Large intestine (tissue), 3 donors: ENCODE measurements around the gene ABHD17C. TPM values are rescaled to one million over a fixed set of nuclear protein-coding genes. Genes with fewer than 3 reads are reported as not detected.

Experiments
- DNase-seq, 2 donors: peaks; one replicate each; pipeline versions ENCODE4 v3.0.0 to v3.0.0-alpha.2; 2013
- H3K27ac ChIP-seq: one replicate; pipeline ENCODE4 v1.5.1; 2013; ENCODE audit warnings: low read length
- H3K27me3 ChIP-seq: 2 replicates; pipeline ENCODE4 v1.6.1; 2013; ENCODE audit warnings: low read length; ENCODE audit not compliant: control insufficient read depth, insufficient read depth
- H3K36me3 ChIP-seq: 2 replicates; pipeline ENCODE4 v1.6.1; 2013; ENCODE audit warnings: low read length; ENCODE audit not compliant: control insufficient read depth, insufficient read depth
- H3K4me1 ChIP-seq: one replicate; pipeline ENCODE4 v1.6.1; 2013; ENCODE audit warnings: low read length; ENCODE audit not compliant: control insufficient read depth, insufficient read depth
- H3K4me3 ChIP-seq: one replicate; pipeline ENCODE4 v1.5.1; 2013; ENCODE audit warnings: low read length
- H3K9me3 ChIP-seq: one replicate; pipeline ENCODE4 v1.6.1; 2013; ENCODE audit warnings: mild to moderate bottlenecking, low read depth, low read length, moderate library complexity; ENCODE audit not compliant: control insufficient read depth
- WGBS: methylation state at CpG from one replicate; pipeline ENCODE4 v1.1.5; 2013; ENCODE audit warnings: low lambda C conversion rate; ENCODE audit not compliant: insufficient coverage; 5-methylcytosine and 5-hydroxymethylcytosine counted together
- polyA plus RNA-seq: library from polyadenylated mRNA; unstranded; fragments of 120-200 nt; gene quantifications from one replicate; pipeline ENCODE4 v1.2.1, GENCODE V29; 2013

The ABHD17C gene
- polyA plus RNA-seq, 1 donor, result 50.7 TPM

GRCh38 chr15:80727196-80727595, 32.1 kb downstream of the ABHD17C start:
- DNase-seq, result no peak
- Histone ChIP-seq H3K4me1 (no peaks in the 10 kb centered on the region), H3K9me3 (no peaks in the 10 kb centered on the region), H3K4me3 (no peak overlapping the region), H3K27ac (no peak overlapping the region), H3K36me3 (peaks cover 22% of the 10 kb centered on the region), H3K27me3 (no peaks in the 10 kb centered on the region)
- no CpG with 5 or more reads among the region's 4 CpGs for WGBS

GRCh38 chr15:80727596-80727995, 32.5 kb downstream of the ABHD17C start:
- no peak overlapping the region for H3K4me3 ChIP-seq
- WGBS, result no CpG with 5 or more reads among the region's 5 CpGs
- no peaks in the 10 kb centered on the region for H3K4me1 ChIP-seq
- peaks cover 22% of the 10 kb centered on the region for H3K36me3 ChIP-seq
- no peaks in the 10 kb centered on the region for H3K9me3 ChIP-seq
- no peak for DNase-seq
- no peak overlapping the region for H3K27ac ChIP-seq
- H3K27me3 ChIP-seq, result no peaks in the 10 kb centered on the region

GRCh38 chr15:80730387-80730786, 35.3 kb downstream of the ABHD17C start:
- Histone ChIP-seq H3K36me3 (peaks cover 17% of the 10 kb centered on the region), H3K4me3 (no peak overlapping the region), H3K27me3 (no peaks in the 10 kb centered on the region), H3K4me1 (no peaks in the 10 kb centered on the region), H3K9me3 (no peaks in the 10 kb centered on the region), H3K27ac (no peak overlapping the region)
- 73% methylated on average over 3 of the region's 7 CpGs for WGBS
- DNase-seq, result no peak

- H3K9me3 ChIP-seq, result no peaks in the 10 kb centered on the region
- peaks cover 14% of the 10 kb centered on the region for H3K36me3 ChIP-seq
- 100% methylated on average over 1 of the region's 6 CpGs for WGBS
- DNase-seq, result no peak
- no peaks in the 10 kb centered on the region for H3K4me1 ChIP-seq
- no peaks in the 10 kb centered on the region for H3K27me3 ChIP-seq
- no peak overlapping the region for H3K27ac ChIP-seq
- H3K4me3 ChIP-seq, result no peak overlapping the region
Measured at GRCh38 chr15:80730926-80731325, 35.8 kb downstream of the ABHD17C start.

GRCh38 chr15:80732167-80732566, 37.1 kb downstream of the ABHD17C start:
- no peak overlapping the region for H3K4me3 ChIP-seq
- WGBS, result no CpG with 5 or more reads among the region's 6 CpGs

GRCh38 chr15:80732818-80733217, 37.7 kb downstream of the ABHD17C start:
- DNase-seq, result no peak
- Histone ChIP-seq H3K27me3 (no peaks in the 10 kb centered on the region), H3K27ac (no peak overlapping the region), H3K9me3 (no peaks in the 10 kb centered on the region), H3K4me1 (no peaks in the 10 kb centered on the region), H3K4me3 (no peak overlapping the region), H3K36me3 (peaks cover 11% of the 10 kb centered on the region)
- no CpG with 5 or more reads among the region's 5 CpGs for WGBS

More at GRCh38 chr15:80732167-80732566, 37.1 kb downstream of the ABHD17C start:
- no peak for DNase-seq
- no peaks in the 10 kb centered on the region for H3K4me1 ChIP-seq
- H3K27ac ChIP-seq, result no peak overlapping the region
- no peaks in the 10 kb centered on the region for H3K9me3 ChIP-seq
- peaks cover 14% of the 10 kb centered on the region for H3K36me3 ChIP-seq
- H3K27me3 ChIP-seq, result no peaks in the 10 kb centered on the region

- H3K27me3 ChIP-seq, result no peaks in the 10 kb centered on the region
- no peak for DNase-seq
- H3K9me3 ChIP-seq, result no peaks in the 10 kb centered on the region
- peaks cover 6% of the 10 kb centered on the region for H3K36me3 ChIP-seq
- no peak overlapping the region for H3K27ac ChIP-seq
- no peaks in the 10 kb centered on the region for H3K4me1 ChIP-seq
- WGBS, result no CpG with 5 or more reads among the region's 1 CpG
- no peak overlapping the region for H3K4me3 ChIP-seq
Measured at GRCh38 chr15:80733460-80733859, 38.4 kb downstream of the ABHD17C start.

- WGBS, result 96% methylated on average over 4 of the region's 8 CpGs
Measured at GRCh38 chr15:80735344-80735743, 40.2 kb downstream of the ABHD17C start.

GRCh38 chr15:80736560-80736959, 41.5 kb downstream of the ABHD17C start:
- H3K4me1 ChIP-seq, result no peaks in the 10 kb centered on the region
- peaks cover 3% of the 10 kb centered on the region for H3K36me3 ChIP-seq
- H3K27me3 ChIP-seq, result no peaks in the 10 kb centered on the region
- no peaks in the 10 kb centered on the region for H3K9me3 ChIP-seq
- H3K4me3 ChIP-seq, result no peak overlapping the region
- H3K27ac ChIP-seq, result no peak overlapping the region
- 63% methylated on average over 2 of the region's 4 CpGs for WGBS
- peak in 1 of 2 donors; percentile 48 for DNase-seq

More at GRCh38 chr15:80735344-80735743, 40.2 kb downstream of the ABHD17C start:
- no peaks in the 10 kb centered on the region for H3K4me1 ChIP-seq
- no peak overlapping the region for H3K4me3 ChIP-seq
- no peak for DNase-seq
- no peaks in the 10 kb centered on the region for H3K27me3 ChIP-seq
- no peaks in the 10 kb centered on the region for H3K9me3 ChIP-seq
- H3K36me3 ChIP-seq, result peaks cover 3% of the 10 kb centered on the region
- no peak overlapping the region for H3K27ac ChIP-seq

- H3K27ac ChIP-seq, result no peak overlapping the region
- H3K27me3 ChIP-seq, result no peaks in the 10 kb centered on the region
- DNase-seq, result no peak
- H3K4me1 ChIP-seq, result peaks cover 17% of the 10 kb centered on the region
- H3K9me3 ChIP-seq, result no peaks in the 10 kb centered on the region
- H3K36me3 ChIP-seq, result no peaks in the 10 kb centered on the region
- H3K4me3 ChIP-seq, result no peak overlapping the region
- WGBS, result 86% methylated on average over 2 of the region's 3 CpGs
Measured at GRCh38 chr15:80739919-80740318, 44.8 kb downstream of the ABHD17C start.

- 86% methylated on average over 1 of the region's 4 CpGs for WGBS
- DNase-seq, result peak; percentile 86 to 90
- no peaks in the 10 kb centered on the region for H3K9me3 ChIP-seq
- no peak overlapping the region for H3K4me3 ChIP-seq
- H3K4me1 ChIP-seq, result peaks cover 17% of the 10 kb centered on the region
- H3K36me3 ChIP-seq, result no peaks in the 10 kb centered on the region
- peak overlapping the region; percentile 58 for H3K27ac ChIP-seq
- H3K27me3 ChIP-seq, result no peaks in the 10 kb centered on the region
Measured at GRCh38 chr15:80742081-80742480, 47.0 kb downstream of the ABHD17C start.
